ENCODE measurements around the gene RIPOR1. TPM values are rescaled to one million over a fixed set of nuclear protein-coding genes. Genes with fewer than 3 reads are reported as not detected.

Gene RIPOR1
- total RNA-seq, 1 experiment from 2014 or later: 6.3 TPM

Other genes starting within 250 kb of the RIPOR1 start
- gene PLEKHG4, start 249.3 kb upstream of the RIPOR1 start, total RNA-seq (2014; rRNA removed; shearing (Covaris generic)): 31.7 and 45.0 TPM in 2 replicates
- 0.23 and 0.33 TPM in 2 replicates for gene KCTD19, start 202.1 kb upstream of the RIPOR1 start, total RNA-seq (2014; rRNA removed; shearing (Covaris generic))
- gene LRRC36, start 202.0 kb upstream of the RIPOR1 start, total RNA-seq (2014; rRNA removed; shearing (Covaris generic)): 0.36 TPM in 1 of 2 replicates, not detected in the other
- gene TPPP3, start 135.3 kb upstream of the RIPOR1 start, total RNA-seq (2014; rRNA removed; shearing (Covaris generic)): 0.71 TPM in 1 of 2 replicates, not detected in the other
- gene ZDHHC1, start 112.4 kb upstream of the RIPOR1 start, total RNA-seq (2014; rRNA removed; shearing (Covaris generic)): 1.9 and 3.0 TPM in 2 replicates
- not detected in 2 replicates for gene HSD11B2, start 97.7 kb upstream of the RIPOR1 start, total RNA-seq (2014; rRNA removed; shearing (Covaris generic))
- gene ATP6V0D1, start 47.7 kb upstream of the RIPOR1 start, total RNA-seq (2014; rRNA removed; shearing (Covaris generic)): 56.2 and 66.9 TPM in 2 replicates
- gene AGRP, start 45.3 kb upstream of the RIPOR1 start, total RNA-seq (2014; rRNA removed; shearing (Covaris generic)): not detected in 2 replicates
- 25.9 and 30.8 TPM in 2 replicates for gene CTCF, start 33.7 kb downstream of the RIPOR1 start, total RNA-seq (2014; rRNA removed; shearing (Covaris generic))
- 1.1 and 1.7 TPM in 2 replicates for gene CARMIL2, start 116.3 kb downstream of the RIPOR1 start, total RNA-seq (2014; rRNA removed; shearing (Covaris generic))
- gene ACD, start 131.4 kb downstream of the RIPOR1 start, total RNA-seq (2014; rRNA removed; shearing (Covaris generic)): 31.6 and 39.9 TPM in 2 replicates
- 0.71 and 1.0 TPM in 2 replicates for gene PARD6A, start 132.1 kb downstream of the RIPOR1 start, total RNA-seq (2014; rRNA removed; shearing (Covaris generic))
- gene ENKD1, start 137.9 kb downstream of the RIPOR1 start, total RNA-seq (2014; rRNA removed; shearing (Covaris generic)): 12.7 and 19.9 TPM in 2 replicates
- gene C16orf86, start 138.0 kb downstream of the RIPOR1 start, total RNA-seq (2014; rRNA removed; shearing (Covaris generic)): not detected in 2 replicates
- 16.5 and 18.8 TPM in 2 replicates for gene GFOD2, start 190.5 kb downstream of the RIPOR1 start, total RNA-seq (2014; rRNA removed; shearing (Covaris generic))